Stimulated activated naive CD8-positive, alpha-beta T cell treated with anti-CD3 and anti-CD28 coated beads, Interleukin-15, Interleukin-2, amounts not matched to agents 100 ng/mL and 50 ng/mL, for 24 hours (primary cell): Measurements from ENCODE around the gene ZBTB7A.

Experiments used
- H3K27ac Mint-ChIP-seq: one replicate; pipeline ENCODE4 v1.8.0; 2021; ENCODE audit warnings: mild to moderate bottlenecking, mixed read lengths
- H3K27me3 Mint-ChIP-seq: one replicate; pipeline ENCODE4 v1.8.0; 2021; ENCODE audit warnings: mixed read lengths
- H3K36me3 Mint-ChIP-seq: one replicate; pipeline ENCODE4 v1.8.0; 2021; ENCODE audit warnings: low read depth, mixed read lengths
- H3K4me1 Mint-ChIP-seq: one replicate; pipeline ENCODE4 v1.8.0; 2021; ENCODE audit warnings: low read depth, mixed read lengths
- H3K4me3 Mint-ChIP-seq: one replicate; pipeline ENCODE4 v1.8.0; 2021; ENCODE audit warnings: mild to moderate bottlenecking, mixed read lengths
- H3K9me3 Mint-ChIP-seq: one replicate; pipeline ENCODE4 v1.8.0; 2021; ENCODE audit warnings: mixed read lengths

Gene ZBTB7A

GRCh38 chr19:4054441-4055208 lies 12.1 kb downstream of the ZBTB7A start:
- H3K27me3 Mint-ChIP-seq: no peaks in the 10 kb centered on the region
- peaks cover 71% of the 10 kb centered on the region for H3K4me1 Mint-ChIP-seq
- no peaks in the 10 kb centered on the region for H3K9me3 Mint-ChIP-seq
- H3K36me3 Mint-ChIP-seq: peaks cover 45% of the 10 kb centered on the region
- H3K27ac Mint-ChIP-seq: no peak overlapping the region
- H3K4me3 Mint-ChIP-seq: no peak overlapping the region

- Mint-ChIP-seq H3K27me3 (no peaks in the 10 kb centered on the region), H3K4me3 (no peak overlapping the region), H3K9me3 (no peaks in the 10 kb centered on the region), H3K4me1 (peaks cover 65% of the 10 kb centered on the region), H3K36me3 (peaks cover 47% of the 10 kb centered on the region), H3K27ac (peak overlapping the region; percentile 56)
Observed at GRCh38 chr19:4053423-4054324, 13.0 kb downstream of the ZBTB7A start.

- H3K4me1 Mint-ChIP-seq: peaks cover 58% of the 10 kb centered on the region
- peaks cover 47% of the 10 kb centered on the region for H3K36me3 Mint-ChIP-seq
Observed at GRCh38 chr19:4052993-4053422, 13.7 kb downstream of the ZBTB7A start.

GRCh38 chr19:4052114-4052992 lies 14.3 kb downstream of the ZBTB7A start:
- Mint-ChIP-seq H3K27me3 (no peaks in the 10 kb centered on the region), H3K4me1 (peaks cover 52% of the 10 kb centered on the region), H3K9me3 (no peaks in the 10 kb centered on the region), H3K27ac (peak overlapping the region; percentile 47), H3K4me3 (no peak overlapping the region), H3K36me3 (peaks cover 46% of the 10 kb centered on the region)

More at GRCh38 chr19:4052993-4053422, 13.7 kb downstream of the ZBTB7A start:
- Mint-ChIP-seq H3K27me3 (no peaks in the 10 kb centered on the region), H3K9me3 (no peaks in the 10 kb centered on the region), H3K4me3 (no peak overlapping the region), H3K27ac (peak overlapping the region; percentile 56)

GRCh38 chr19:4051175-4052101 lies 15.3 kb downstream of the ZBTB7A start:
- Mint-ChIP-seq H3K27ac (peak overlapping the region; percentile 41), H3K36me3 (peaks cover 46% of the 10 kb centered on the region), H3K27me3 (no peaks in the 10 kb centered on the region), H3K9me3 (no peaks in the 10 kb centered on the region), H3K4me1 (peaks cover 50% of the 10 kb centered on the region), H3K4me3 (peak overlapping the region; percentile 30)

GRCh38 chr19:4049432-4049831 lies 17.3 kb downstream of the ZBTB7A start:
- H3K36me3 Mint-ChIP-seq: peaks cover 38% of the 10 kb centered on the region
- no peak overlapping the region for H3K27ac Mint-ChIP-seq
- peaks cover 41% of the 10 kb centered on the region for H3K4me1 Mint-ChIP-seq

GRCh38 chr19:4046946-4047683 lies 19.6 kb downstream of the ZBTB7A start:
- Mint-ChIP-seq H3K4me3 (no peak overlapping the region), H3K4me1 (peaks cover 25% of the 10 kb centered on the region), H3K36me3 (peaks cover 25% of the 10 kb centered on the region), H3K9me3 (no peaks in the 10 kb centered on the region), H3K27ac (no peak overlapping the region), H3K27me3 (no peaks in the 10 kb centered on the region)

More at GRCh38 chr19:4049432-4049831, 17.3 kb downstream of the ZBTB7A start:
- H3K27me3 Mint-ChIP-seq: no peaks in the 10 kb centered on the region
- no peak overlapping the region for H3K4me3 Mint-ChIP-seq
- no peaks in the 10 kb centered on the region for H3K9me3 Mint-ChIP-seq

- H3K27me3 Mint-ChIP-seq: no peaks in the 10 kb centered on the region
- no peak overlapping the region for H3K4me3 Mint-ChIP-seq
- H3K4me1 Mint-ChIP-seq: peaks cover 17% of the 10 kb centered on the region
- H3K9me3 Mint-ChIP-seq: no peaks in the 10 kb centered on the region
- peaks cover 22% of the 10 kb centered on the region for H3K36me3 Mint-ChIP-seq
- peak overlapping the region; percentile 76 for H3K27ac Mint-ChIP-seq
Observed at GRCh38 chr19:4046362-4046691, 20.4 kb downstream of the ZBTB7A start.

GRCh38 chr19:4045597-4046361 lies 20.9 kb downstream of the ZBTB7A start:
- H3K4me1 Mint-ChIP-seq: peaks cover 13% of the 10 kb centered on the region
- H3K9me3 Mint-ChIP-seq: no peaks in the 10 kb centered on the region
- peak overlapping the region; percentile 76 for H3K27ac Mint-ChIP-seq
- no peak overlapping the region for H3K4me3 Mint-ChIP-seq
- H3K36me3 Mint-ChIP-seq: peaks cover 18% of the 10 kb centered on the region
- no peaks in the 10 kb centered on the region for H3K27me3 Mint-ChIP-seq

GRCh38 chr19:4044990-4045465 lies 21.7 kb downstream of the ZBTB7A start:
- H3K27me3 Mint-ChIP-seq: no peaks in the 10 kb centered on the region
- no peaks in the 10 kb centered on the region for H3K9me3 Mint-ChIP-seq
- H3K27ac Mint-ChIP-seq: no peak overlapping the region

GRCh38 chr19:4043966-4044715 lies 22.6 kb downstream of the ZBTB7A start:
- Mint-ChIP-seq H3K4me3 (no peak overlapping the region), H3K27me3 (no peaks in the 10 kb centered on the region), H3K9me3 (no peaks in the 10 kb centered on the region), H3K27ac (no peak overlapping the region), H3K4me1 (peaks cover 4% of the 10 kb centered on the region), H3K36me3 (peaks cover 11% of the 10 kb centered on the region)

More at GRCh38 chr19:4044990-4045465, 21.7 kb downstream of the ZBTB7A start:
- H3K36me3 Mint-ChIP-seq: peaks cover 17% of the 10 kb centered on the region
- no peak overlapping the region for H3K4me3 Mint-ChIP-seq
- H3K4me1 Mint-ChIP-seq: peaks cover 8% of the 10 kb centered on the region

- Mint-ChIP-seq H3K27me3 (no peaks in the 10 kb centered on the region), H3K27ac (no peak overlapping the region), H3K4me3 (no peak overlapping the region), H3K4me1 (peaks cover 4% of the 10 kb centered on the region), H3K9me3 (no peaks in the 10 kb centered on the region), H3K36me3 (peaks cover 11% of the 10 kb centered on the region)
Observed at GRCh38 chr19:4043401-4043800, 23.3 kb downstream of the ZBTB7A start.
